Stimulated activated CD8-positive, alpha-beta memory T cell treated with anti-CD3 and anti-CD28 coated beads, Interleukin-15, amount 100 ng/mL, for 24 hours (primary cell): Measurements from ENCODE around the gene SPRY1.

Source experiments
- DNase-seq: peaks from one replicate; pipeline ENCODE4 v3.0.0-alpha.2; 2020; ENCODE audit warnings: low read depth

SPRY1 gene

GRCh38 chr4:123380728-123381716 is 15.6 kb upstream of the SPRY1 start:
- no peak for DNase-seq

- DNase-seq = no peak
These were observed 14.6 kb upstream of the SPRY1 start for GRCh38 chr4:123381996-123382395.

GRCh38 chr4:123383566-123383965 is 13.0 kb upstream of the SPRY1 start:
- no peak for DNase-seq

- DNase-seq = no peak
These were observed 10.0 kb upstream of the SPRY1 start for GRCh38 chr4:123386609-123387008.

- no peak for DNase-seq
These were observed 5.6 kb upstream of the SPRY1 start for GRCh38 chr4:123390846-123391456.

- DNase-seq = no peak
These were observed 2.9 kb upstream of the SPRY1 start for GRCh38 chr4:123393721-123394120.

GRCh38 chr4:123397144-123398065 is 810 bp downstream of the SPRY1 start:
- DNase-seq = no peak

- peak; percentile 27 for DNase-seq
These were observed 1.7 kb downstream of the SPRY1 start for GRCh38 chr4:123398066-123398852.

GRCh38 chr4:123398853-123399626 is 2.4 kb downstream of the SPRY1 start:
- no peak for DNase-seq

GRCh38 chr4:123399627-123400358 is 3.2 kb downstream of the SPRY1 start:
- DNase-seq = no peak

- no peak for DNase-seq
These were observed 4.9 kb downstream of the SPRY1 start for GRCh38 chr4:123401271-123402120.

- no peak for DNase-seq
These were observed 5.5 kb downstream of the SPRY1 start for GRCh38 chr4:123402121-123402465.

- DNase-seq = no peak
These were observed 6.5 kb downstream of the SPRY1 start for GRCh38 chr4:123403080-123403604.

- no peak for DNase-seq
These were observed 7.9 kb downstream of the SPRY1 start for GRCh38 chr4:123404533-123404932.

- no peak for DNase-seq
These were observed 8.8 kb downstream of the SPRY1 start for GRCh38 chr4:123405267-123405865.

GRCh38 chr4:123406872-123407271 is 10.3 kb downstream of the SPRY1 start:
- DNase-seq = no peak

- no peak for DNase-seq
These were observed 12.0 kb downstream of the SPRY1 start for GRCh38 chr4:123408471-123409084.

- DNase-seq = no peak
These were observed 12.7 kb downstream of the SPRY1 start for GRCh38 chr4:123409334-123409733.
